Measurements from ENCODE around the gene DSG4. TPM values are rescaled to one million over a fixed set of nuclear protein-coding genes. Genes with fewer than 3 reads are reported as not detected.

Gene DSG4
- total RNA-seq, 1 donor from 2014 or later, result not detected

DNA sequence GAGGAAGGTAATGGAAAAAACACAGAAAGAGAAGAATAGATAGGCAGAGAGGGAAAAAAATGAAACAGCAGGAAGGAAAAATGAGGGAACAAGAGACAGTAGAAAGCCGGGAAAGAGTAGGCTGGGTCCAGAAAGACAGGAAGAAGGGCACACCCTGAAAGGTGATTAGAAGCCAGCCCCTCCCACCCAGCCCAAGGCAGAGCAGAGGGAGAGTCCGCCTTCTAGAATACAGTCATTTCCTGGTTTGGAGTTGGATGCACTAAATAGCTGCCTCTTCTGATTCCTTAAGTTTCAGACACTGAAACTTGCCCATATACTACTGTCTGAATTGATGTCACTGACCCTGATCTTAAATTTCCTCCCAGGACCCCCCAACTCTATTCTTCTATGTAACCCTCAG is 53.0 kb downstream of the DSG4 start:
- no peaks in the 10 kb centered on the region for H3F3A ChIP-seq (ENCODE audit: low read depth)
- Mint-ChIP-seq H3K27me3 (ENCODE audit: insufficient read depth, low read depth) (peaks cover 2% of the 10 kb centered on the region), H3K36me3 (no peaks in the 10 kb centered on the region), H3K4me1 (no peaks in the 10 kb centered on the region), H3K27ac (no peak overlapping the region), H3K4me3 (no peak overlapping the region), H3K9me3 (peaks cover 4% of the 10 kb centered on the region)
- no peaks in the 10 kb centered on the region for H3K36me3 ChIP-seq
- H4K20me1 ChIP-seq (ENCODE audit: low read depth), result no peaks in the 10 kb centered on the region
- no peak overlapping the region for H3K4me3 ChIP-seq
- H3K9me3 ChIP-seq (ENCODE audit: low read depth), result no peaks in the 10 kb centered on the region
- H3K4me2 ChIP-seq, result no peak overlapping the region
- no peaks in the 10 kb centered on the region for H3K79me2 ChIP-seq (ENCODE audit: low read depth)
- no peaks in the 10 kb centered on the region for H3K27me3 ChIP-seq
- H3K4me1 ChIP-seq, result no peaks in the 10 kb centered on the region
- H3K9ac ChIP-seq, result no peak overlapping the region
- H2AFZ ChIP-seq (replicated peaks), result no peak overlapping the region
- TF ChIP-seq, protein P1, sequence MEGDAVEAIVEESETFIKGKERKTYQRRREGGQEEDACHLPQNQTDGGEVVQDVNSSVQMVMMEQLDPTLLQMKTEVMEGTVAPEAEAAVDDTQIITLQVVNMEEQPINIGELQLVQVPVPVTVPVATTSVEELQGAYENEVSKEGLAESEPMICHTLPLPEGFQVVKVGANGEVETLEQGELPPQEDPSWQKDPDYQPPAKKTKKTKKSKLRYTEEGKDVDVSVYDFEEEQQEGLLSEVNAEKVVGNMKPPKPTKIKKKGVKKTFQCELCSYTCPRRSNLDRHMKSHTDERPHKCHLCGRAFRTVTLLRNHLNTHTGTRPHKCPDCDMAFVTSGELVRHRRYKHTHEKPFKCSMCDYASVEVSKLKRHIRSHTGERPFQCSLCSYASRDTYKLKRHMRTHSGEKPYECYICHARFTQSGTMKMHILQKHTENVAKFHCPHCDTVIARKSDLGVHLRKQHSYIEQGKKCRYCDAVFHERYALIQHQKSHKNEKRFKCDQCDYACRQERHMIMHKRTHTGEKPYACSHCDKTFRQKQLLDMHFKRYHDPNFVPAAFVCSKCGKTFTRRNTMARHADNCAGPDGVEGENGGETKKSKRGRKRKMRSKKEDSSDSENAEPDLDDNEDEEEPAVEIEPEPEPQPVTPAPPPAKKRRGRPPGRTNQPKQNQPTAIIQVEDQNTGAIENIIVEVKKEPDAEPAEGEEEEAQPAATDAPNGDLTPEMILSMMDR (IDR thresholded peaks at IDR 0.05), result no peak
- no peak for TF ChIP-seq EZH2 (IDR thresholded peaks at IDR 0.05)
- no peak for TF ChIP-seq EZH2phosphoT487 (IDR thresholded peaks at IDR 0.05)
- DNase-seq (ENCODE audit: low spot score), result no peak
- H3K27ac ChIP-seq, result no peak overlapping the region

DNA sequence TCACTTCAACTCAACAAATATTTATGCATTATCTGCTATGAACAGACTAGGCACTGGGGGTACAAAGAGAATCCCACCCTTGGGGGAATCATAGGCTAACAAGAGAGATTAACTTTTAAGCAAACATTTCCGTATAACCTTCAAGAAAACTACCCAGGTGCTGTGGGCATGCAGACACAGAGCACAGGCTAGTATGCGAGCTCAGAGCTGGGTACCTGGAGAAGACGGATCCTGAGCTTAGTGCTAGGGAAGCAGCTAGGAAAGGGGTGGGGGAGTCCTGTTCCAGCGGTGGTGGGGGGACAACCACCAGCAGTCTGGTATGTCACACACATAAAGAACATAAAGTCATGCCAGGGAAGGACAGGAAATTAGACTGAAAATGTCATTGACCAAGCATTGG is 53.5 kb downstream of the DSG4 start:
- Mint-ChIP-seq H3K27ac (no peak overlapping the region), H3K9me3 (peaks cover 4% of the 10 kb centered on the region)

DNA sequence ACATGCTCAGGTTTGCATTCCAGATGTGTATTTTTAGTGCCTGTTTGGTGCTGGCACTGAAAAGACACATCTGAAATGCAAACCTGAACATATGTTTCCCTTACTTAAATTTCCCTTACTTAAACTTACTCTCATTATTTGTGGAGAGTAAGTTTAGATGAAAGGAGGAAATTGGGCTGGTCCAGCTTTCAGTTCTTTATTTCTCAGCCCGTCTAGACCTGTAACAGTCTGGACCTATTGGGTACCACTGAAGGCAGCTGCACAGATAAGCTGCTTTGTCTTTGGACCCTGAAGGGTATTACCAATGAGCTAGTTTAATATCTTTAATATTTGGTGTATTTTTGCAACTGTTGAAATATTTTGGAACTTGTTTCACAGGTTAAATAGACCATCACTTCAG is 54.0 kb downstream of the DSG4 start:
- Mint-ChIP-seq H3K4me1 (no peaks in the 10 kb centered on the region), H3K9me3 (peaks cover 4% of the 10 kb centered on the region), H3K27me3 (ENCODE audit: insufficient read depth, low read depth) (peaks cover 2% of the 10 kb centered on the region), H3K27ac (no peak overlapping the region), H3K36me3 (no peaks in the 10 kb centered on the region), H3K4me3 (no peak overlapping the region)
- no peaks in the 10 kb centered on the region for H3K27me3 ChIP-seq
- no peaks in the 10 kb centered on the region for H3K9me3 ChIP-seq (ENCODE audit: low read depth)
- no peak overlapping the region for H3K4me2 ChIP-seq
- H3K79me2 ChIP-seq (ENCODE audit: low read depth), result no peaks in the 10 kb centered on the region
- H3K9ac ChIP-seq, result no peak overlapping the region
- no peaks in the 10 kb centered on the region for H3K4me1 ChIP-seq
- no peak overlapping the region for H3K4me3 ChIP-seq
- H3K27ac ChIP-seq, result no peak overlapping the region
- DNase-seq (ENCODE audit: low spot score), result no peak
- TF ChIP-seq EZH2 (IDR thresholded peaks at IDR 0.05) (no peak), EZH2phosphoT487 (IDR thresholded peaks at IDR 0.05) (no peak)
- TF ChIP-seq, protein P1 (IDR thresholded peaks at IDR 0.05), result no peak
- no peaks in the 10 kb centered on the region for H4K20me1 ChIP-seq (ENCODE audit: low read depth)
- H3F3A ChIP-seq (ENCODE audit: low read depth), result no peaks in the 10 kb centered on the region
- H2AFZ ChIP-seq (replicated peaks), result no peak overlapping the region
- no peaks in the 10 kb centered on the region for H3K36me3 ChIP-seq

More for the DNA sequence above, 53.5 kb downstream of the DSG4 start:
- H3K9ac ChIP-seq, result no peak overlapping the region
- no peaks in the 10 kb centered on the region for H3K9me3 ChIP-seq (ENCODE audit: low read depth)
- no peaks in the 10 kb centered on the region for H3K27me3 ChIP-seq
- H3K27me3 Mint-ChIP-seq (ENCODE audit: insufficient read depth, low read depth), result peaks cover 2% of the 10 kb centered on the region
- no peak for TF ChIP-seq EZH2 (IDR thresholded peaks at IDR 0.05)
- TF ChIP-seq, protein P1 (IDR thresholded peaks at IDR 0.05), result no peak
- no peak for TF ChIP-seq EZH2phosphoT487 (IDR thresholded peaks at IDR 0.05)
- DNase-seq (ENCODE audit: low spot score), result no peak
- H3F3A ChIP-seq (ENCODE audit: low read depth), result no peaks in the 10 kb centered on the region
- H3K79me2 ChIP-seq (ENCODE audit: low read depth), result no peaks in the 10 kb centered on the region
- no peaks in the 10 kb centered on the region for H3K4me1 Mint-ChIP-seq
- H3K4me2 ChIP-seq, result no peak overlapping the region
- H2AFZ ChIP-seq (replicated peaks), result no peak overlapping the region
- no peaks in the 10 kb centered on the region for H3K4me1 ChIP-seq
- no peak overlapping the region for H3K4me3 Mint-ChIP-seq
- H3K36me3 Mint-ChIP-seq, result no peaks in the 10 kb centered on the region
- H3K27ac ChIP-seq, result no peak overlapping the region
- H3K36me3 ChIP-seq, result no peaks in the 10 kb centered on the region
- no peak overlapping the region for H3K4me3 ChIP-seq
- H4K20me1 ChIP-seq (ENCODE audit: low read depth), result no peaks in the 10 kb centered on the region
